ENCODE measurements around the gene CNTN1.

DNA sequence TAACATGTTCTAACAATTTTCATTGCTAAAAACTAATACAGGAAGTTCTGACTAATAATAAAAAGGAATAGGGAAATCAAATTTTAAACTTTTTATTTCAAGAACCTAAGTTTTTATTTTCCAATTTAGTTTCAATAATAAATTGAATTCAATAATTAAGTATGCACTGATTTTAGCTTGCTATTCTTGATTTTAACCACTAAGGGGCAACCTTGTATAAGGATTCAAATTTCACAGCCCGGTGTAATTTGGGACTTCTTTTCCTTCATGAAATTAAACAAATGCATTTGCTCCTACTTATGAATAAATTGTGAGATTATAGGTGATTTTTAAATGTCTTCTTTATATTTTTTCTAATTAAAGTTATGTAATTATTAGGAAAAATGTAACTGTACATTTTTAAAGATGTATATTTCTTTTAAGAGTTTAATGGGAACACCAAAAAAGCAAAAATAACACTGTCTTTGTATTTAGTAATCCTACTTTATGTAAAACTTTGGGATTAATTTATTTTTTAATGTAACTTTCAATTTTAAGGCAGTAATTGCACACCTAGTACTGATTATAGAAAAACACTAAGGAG is 254.5 kb downstream of the CNTN1 start:
- TF ChIP-seq FOXA1 (IDR thresholded peaks at IDR 0.05) (no peak), SP1 (IDR thresholded peaks at IDR 0.05) (no peak), NFRKB (IDR thresholded peaks at IDR 0.05) (no peak), BHLHE40 (IDR thresholded peaks at IDR 0.05; ENCODE audit: borderline replicate concordance) (no peak), SUZ12 (IDR thresholded peaks at IDR 0.05) (no peak), FOXM1 (IDR thresholded peaks at IDR 0.05; ENCODE audit: borderline replicate concordance) (no peak), TARDBP (IDR thresholded peaks at IDR 0.05) (no peak)

All from HEK293T (cell line).